Activated CD8-positive, alpha-beta memory T cell treated with anti-CD3 and anti-CD28 coated beads for 36 hours (primary cell): ENCODE results near the gene DUSP2. TPM values are rescaled to one million over a fixed set of nuclear protein-coding genes. Genes with fewer than 3 reads are reported as not detected.

Experiments used
- CTCF ChIA-PET: fragments of 350-600 bp; sonication (Branson Sonifier 250); formaldehyde crosslinking; loops from one replicate; lab custom pipeline; 2021; ENCODE audit warnings: antibody characterized with exemption; lab: Charles Lee
- POLR2A ChIA-PET: fragments of 350-600 bp; sonication (Branson Sonifier 250); formaldehyde crosslinking; loops from one replicate; lab custom pipeline; 2021; ENCODE audit warnings: antibody characterized with exemption; lab: Charles Lee
- total RNA-seq, 2 experiments: library from RNA; stranded (reverse); gene quantifications; one replicate each; pipeline ENCODE4 v1.2.3, GENCODE V29; 2021

The DUSP2 gene
- total RNA-seq, 2 experiments from 2014 or later, result 297 to 298 TPM

GRCh38 chr2:96167407-96168013, 22.3 kb upstream of the DUSP2 start:
- CTCF ChIA-PET, result interaction anchor here (1.1 to 2.5 kb wide), 2 partner anchors 10 to 25 kb away, joined by 3 to 7 read pairs; no protein-coding TSS in a partner anchor
- POLR2A ChIA-PET, result interaction anchor here (1.2 kb wide), 1 partner anchor 22 kb away, joined by 3 read pairs; the partner anchor contains the start of gene DUSP2

DNA sequence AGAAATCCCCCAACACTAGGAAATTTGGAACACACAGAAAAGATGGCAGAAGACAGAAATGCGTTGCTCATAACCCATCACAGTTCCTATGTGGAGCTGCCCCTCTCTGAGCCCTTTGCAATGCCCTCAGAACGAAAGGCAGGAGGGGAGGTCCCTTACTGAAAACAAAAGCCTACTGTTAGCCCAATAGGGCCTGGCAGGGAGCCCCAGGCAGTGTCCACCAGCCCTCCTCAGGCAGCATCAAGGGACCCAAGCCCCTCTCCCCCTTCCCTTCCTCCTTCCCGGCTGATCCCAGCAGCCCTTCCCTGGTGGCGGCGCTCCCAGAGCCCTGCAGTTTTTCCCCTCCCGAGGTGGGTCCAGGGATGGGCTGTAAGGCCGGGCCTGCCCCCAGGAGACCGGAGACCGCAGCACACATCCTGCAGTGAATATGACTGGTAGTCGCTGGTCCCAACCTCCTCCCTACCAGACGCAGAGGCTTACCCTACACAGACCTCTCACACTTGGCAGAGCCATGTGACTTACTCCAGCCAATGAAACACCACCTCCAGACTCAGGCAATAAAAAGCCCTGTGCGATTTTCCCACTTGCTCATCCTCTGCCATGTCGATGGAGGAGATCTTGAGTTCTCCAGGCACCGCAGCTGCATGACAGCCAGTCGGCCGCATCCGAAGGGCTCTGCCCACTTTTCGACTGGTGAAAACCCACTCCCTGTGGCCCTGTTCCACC, 19.4 kb upstream of the DUSP2 start:
- CTCF ChIA-PET, result interaction anchor here (0.6 to 9.8 kb wide), 7 partner anchors 9 to 693 kb away, joined by 3 to 141 read pairs (median 4); partner anchors contain the start of genes ANKRD39 and DUSP2
- POLR2A ChIA-PET, result interaction anchor here (0.5 to 10.7 kb wide), 9 partner anchors 10 to 155 kb away, joined by 3 to 240 read pairs (median 5); partner anchors contain the start of gene DUSP2

DNA sequence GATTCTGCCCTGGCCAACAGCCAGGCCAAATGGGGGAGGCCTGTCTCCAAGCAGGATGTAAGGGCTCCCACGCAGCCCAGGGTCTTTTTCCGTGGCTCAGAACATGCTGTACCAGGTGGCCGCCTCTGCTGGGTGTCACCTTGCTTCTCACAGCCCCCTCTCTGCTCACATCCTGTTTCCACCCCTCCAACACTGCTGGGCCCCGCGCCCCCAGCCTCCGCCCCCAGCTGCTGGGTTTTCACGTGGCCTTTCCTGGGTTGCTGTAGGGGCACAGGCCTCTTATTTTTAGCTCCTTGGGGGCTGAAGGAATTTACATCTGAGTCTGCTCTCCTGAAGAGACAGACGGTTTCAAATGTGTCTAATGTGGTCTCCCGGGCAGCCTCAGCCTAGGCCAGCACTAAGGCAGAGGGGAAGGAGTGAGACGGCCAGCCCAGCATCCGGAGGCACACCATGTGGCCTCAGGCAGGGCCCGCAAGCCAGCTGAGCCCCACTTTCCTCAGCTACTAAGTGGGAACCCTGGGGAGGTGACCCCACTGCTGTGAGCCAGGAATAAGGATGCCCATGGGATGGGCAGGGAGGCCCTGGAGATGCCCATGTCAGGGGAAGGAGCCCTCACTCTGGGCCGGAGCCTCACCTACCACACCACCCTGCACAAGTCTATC, 18.7 kb upstream of the DUSP2 start:
- CTCF ChIA-PET, result interaction anchor here (0.6 to 9.8 kb wide), 9 partner anchors 10 to 694 kb away, joined by 3 to 141 read pairs (median 4); partner anchors contain the start of genes ANKRD39, ASTL and DUSP2
- POLR2A ChIA-PET, result interaction anchor here (0.5 to 10.7 kb wide), 8 partner anchors 11 to 44 kb away, joined by 3 to 240 read pairs (median 6); partner anchors contain the start of gene DUSP2

DNA sequence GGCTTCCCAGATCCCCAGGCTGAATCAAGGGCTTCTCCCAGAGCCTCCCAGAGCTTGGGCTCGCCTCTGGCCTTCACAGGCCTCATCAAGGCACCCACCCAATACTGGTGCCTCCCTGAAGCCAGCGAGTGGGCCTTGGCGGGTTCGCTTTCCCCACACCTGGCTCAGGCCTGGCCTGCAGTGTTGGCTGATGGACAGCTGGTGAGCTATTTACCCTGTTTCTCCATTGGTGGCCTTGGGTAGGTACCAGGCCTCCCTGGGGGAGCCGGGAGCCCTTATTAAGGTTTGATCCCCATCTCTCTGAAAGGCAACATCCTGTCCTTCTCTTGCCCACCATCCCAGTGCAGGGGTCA, 18.2 kb upstream of the DUSP2 start:
- ChIA-PET CTCF (interaction anchor here (0.6 to 9.8 kb wide), 7 partner anchors 10 to 171 kb away, joined by 3 to 141 read pairs (median 5); partner anchors contain the start of genes ASTL and DUSP2), POLR2A (interaction anchor here (1.0 to 10.7 kb wide), 6 partner anchors 11 to 45 kb away, joined by 3 to 240 read pairs (median 6); partner anchors contain the start of gene DUSP2)

- CTCF ChIA-PET, result interaction anchor here (0.7 to 9.8 kb wide), 4 partner anchors 12 to 169 kb away, joined by 3 to 141 read pairs (median 13); partner anchors contain the start of genes ASTL and DUSP2
These were observed 16.7 kb upstream of the DUSP2 start for GRCh38 chr2:96161898-96162297.

GRCh38 chr2:96160366-96160765, 15.1 kb upstream of the DUSP2 start:
- ChIA-PET CTCF (interaction anchor here (2.9 to 9.8 kb wide), 3 partner anchors 14 to 22 kb away, joined by 8 to 141 read pairs (median 12); partner anchors contain the start of genes ASTL and DUSP2), POLR2A (interaction anchor here (10.7 kb wide), 1 partner anchor 15 kb away, joined by 240 read pairs; the partner anchor contains the start of gene DUSP2)

More at GRCh38 chr2:96161898-96162297, 16.7 kb upstream of the DUSP2 start:
- POLR2A ChIA-PET, result interaction anchor here (10.7 kb wide), 1 partner anchor 17 kb away, joined by 240 read pairs; the partner anchor contains the start of gene DUSP2

GRCh38 chr2:96159084-96159830, 14.0 kb upstream of the DUSP2 start:
- ChIA-PET POLR2A (interaction anchor here (1.3 to 10.7 kb wide), 2 partner anchors 14 to 21 kb away, joined by 8 to 240 read pairs; partner anchors contain the start of genes ASTL and DUSP2), CTCF (interaction anchor here (2.7 to 9.8 kb wide), 4 partner anchors 8 to 20 kb away, joined by 7 to 141 read pairs (median 10); partner anchors contain the start of genes ASTL and DUSP2)

DNA sequence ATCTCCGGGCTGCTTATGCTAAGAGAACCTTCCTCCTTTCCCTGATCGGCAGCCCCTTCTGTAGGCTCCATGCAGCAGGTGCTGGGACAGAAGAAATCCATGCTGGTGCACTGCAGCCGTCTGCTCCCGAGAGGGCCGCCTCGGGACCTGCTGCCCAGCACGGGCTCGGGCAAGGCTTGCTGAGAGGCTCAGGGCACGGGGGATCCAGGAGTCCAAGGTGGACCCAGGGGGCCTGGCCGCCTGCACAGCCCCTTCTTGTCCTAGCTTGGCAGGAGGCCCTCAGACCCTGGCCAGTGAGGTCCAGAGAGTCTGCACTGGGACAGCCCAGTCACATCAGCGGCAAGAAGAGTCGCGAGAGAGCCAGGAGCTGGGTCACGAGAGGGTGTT, 13.3 kb upstream of the DUSP2 start:
- ChIA-PET CTCF (interaction anchor here (2.7 to 9.8 kb wide), 4 partner anchors 8 to 20 kb away, joined by 7 to 141 read pairs (median 10); partner anchors contain the start of genes ASTL and DUSP2), POLR2A (interaction anchor here (1.3 to 10.7 kb wide), 3 partner anchors 13 to 50 kb away, joined by 6 to 240 read pairs (median 8); partner anchors contain the start of genes ASTL, DUSP2 and STARD7)

- POLR2A ChIA-PET, result interaction anchor here (1.3 to 10.7 kb wide), 3 partner anchors 13 to 50 kb away, joined by 6 to 240 read pairs (median 8); partner anchors contain the start of genes ASTL, DUSP2 and STARD7
- CTCF ChIA-PET, result interaction anchor here (2.7 to 9.8 kb wide), 4 partner anchors 9 to 19 kb away, joined by 7 to 141 read pairs (median 10); partner anchors contain the start of genes ASTL and DUSP2
These were observed 12.7 kb upstream of the DUSP2 start for GRCh38 chr2:96157649-96158553.

DNA sequence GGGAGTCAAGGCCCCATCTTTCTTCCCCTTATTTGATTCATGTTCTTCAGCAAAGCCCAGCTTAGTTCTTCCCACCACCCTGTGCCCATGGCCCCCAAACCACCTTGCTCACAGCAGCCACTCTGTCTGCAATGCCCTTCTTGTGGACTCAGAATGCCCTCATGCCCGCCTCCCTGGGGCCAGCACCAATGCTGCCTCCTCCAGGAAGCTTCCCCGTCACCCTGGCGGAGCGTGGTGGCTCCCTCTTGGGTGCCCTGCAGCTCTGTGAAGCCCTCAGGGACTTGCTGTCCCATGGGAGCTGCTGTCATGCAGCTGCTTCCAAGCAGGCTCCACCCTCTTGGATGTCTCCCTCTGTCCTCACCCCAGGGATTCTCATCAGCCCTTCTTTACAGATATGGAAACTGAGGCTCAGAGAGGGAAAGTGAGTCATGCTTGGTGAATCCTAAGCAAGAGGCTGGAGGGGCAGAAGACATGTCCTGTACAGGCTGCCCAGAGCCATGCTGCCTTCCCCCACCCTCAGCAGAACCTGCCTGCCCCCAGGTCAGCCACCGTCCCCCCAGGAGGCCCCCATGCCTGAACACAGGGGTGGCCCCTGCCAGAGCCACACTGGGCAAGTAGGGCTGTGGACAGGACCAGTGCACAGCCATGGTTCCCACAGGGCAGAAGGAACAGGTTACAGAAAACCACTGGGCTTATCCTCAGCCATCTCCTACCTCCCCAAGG, 11.8 kb upstream of the DUSP2 start:
- CTCF ChIA-PET, result interaction anchor here (2.7 to 9.8 kb wide), 3 partner anchors 10 to 18 kb away, joined by 7 to 141 read pairs (median 12); partner anchors contain the start of gene DUSP2
- POLR2A ChIA-PET, result interaction anchor here (1.5 to 10.7 kb wide), 2 partner anchors 12 to 51 kb away, joined by 6 to 240 read pairs; partner anchors contain the start of genes DUSP2 and STARD7

DNA sequence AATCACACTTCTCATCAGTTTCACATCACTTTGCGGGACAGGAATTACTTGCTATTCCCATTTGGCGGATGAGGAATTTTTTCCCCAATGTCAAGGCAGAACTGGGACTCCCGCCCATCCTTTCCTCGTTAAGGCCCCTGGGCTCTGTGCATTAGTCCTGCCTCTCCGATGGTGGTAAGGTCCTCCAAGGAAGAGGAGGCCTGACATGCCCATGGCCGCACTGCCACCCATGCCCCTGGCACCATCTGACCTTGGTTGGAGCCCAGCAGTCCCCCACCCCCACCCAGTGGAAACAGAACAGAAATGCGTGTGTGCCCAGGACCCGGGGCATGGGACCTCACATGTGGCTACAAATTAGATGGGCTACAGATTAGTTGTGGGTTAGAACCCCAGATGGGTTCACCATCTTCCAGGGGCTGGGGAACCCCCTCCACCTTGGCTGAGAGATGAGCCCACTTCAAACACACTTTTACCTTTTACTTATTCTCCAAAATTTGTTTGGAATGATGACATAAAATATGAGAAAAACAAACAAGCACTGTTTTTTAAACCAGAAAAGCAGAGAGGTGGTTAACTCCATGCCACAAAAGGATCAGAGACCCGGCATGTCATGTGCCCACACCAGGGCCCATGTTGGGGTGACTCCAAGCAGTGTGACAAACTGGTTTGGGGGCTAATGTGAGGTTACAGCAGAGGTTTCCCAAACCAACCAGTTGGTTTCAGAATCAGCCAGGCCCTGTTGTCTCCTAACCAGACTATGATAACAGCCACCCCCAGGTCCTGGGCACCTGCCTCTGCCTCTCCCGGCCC, 11.0 kb upstream of the DUSP2 start:
- POLR2A ChIA-PET, result interaction anchor here (10.7 kb wide), 1 partner anchor 11 kb away, joined by 240 read pairs; the partner anchor contains the start of gene DUSP2
- CTCF ChIA-PET, result interaction anchor here (2.7 to 9.8 kb wide), 2 partner anchors 10 to 11 kb away, joined by 7 to 141 read pairs; partner anchors contain the start of gene DUSP2

GRCh38 chr2:96154506-96155380, 9.5 kb upstream of the DUSP2 start:
- CTCF ChIA-PET, result interaction anchor here (1.1 kb wide), 1 partner anchor 9 kb away, joined by 3 read pairs; no protein-coding TSS in a partner anchor
- POLR2A ChIA-PET, result no interaction called here

DNA sequence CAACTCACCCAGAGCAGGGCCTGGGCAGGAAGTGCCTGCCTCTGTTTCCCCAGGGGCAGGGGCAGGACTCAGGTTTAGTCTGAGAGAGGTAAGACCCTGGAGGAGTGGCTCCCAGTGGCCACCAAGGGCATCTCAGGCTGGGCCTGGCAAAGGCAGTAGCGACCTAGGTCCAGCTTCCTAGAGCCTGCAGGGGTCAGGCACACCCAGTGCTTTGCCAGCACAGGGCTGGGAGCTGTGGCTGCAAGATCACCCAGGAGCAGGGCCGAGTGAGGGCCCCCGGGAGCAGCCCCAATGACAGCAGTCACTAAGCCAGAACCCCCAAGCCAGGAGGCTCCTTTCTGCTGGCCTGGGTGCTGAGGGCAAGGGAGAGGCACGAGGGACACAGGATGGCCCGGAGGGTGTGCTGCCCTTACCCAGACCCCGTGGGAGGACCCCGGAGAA, 8.8 kb upstream of the DUSP2 start:
- ChIA-PET POLR2A (interaction anchor here (1.1 kb wide), 1 partner anchor 11 kb away, joined by 3 read pairs; no protein-coding TSS in a partner anchor), CTCF (interaction anchor here (0.8 to 1.1 kb wide), 2 partner anchors 8 to 11 kb away, joined by 3 read pairs; no protein-coding TSS in a partner anchor)
